HG03575 (cell line): ENCODE measurements around the gene ZNF554.
"Not testable (repeated sequence)": the region's sequence is repeated elsewhere in the genome, so short reads cannot be mapped to it uniquely, and the experiment has no call there.

Experiments used
- ATAC-seq: cut with Tn5 transposase; IDR thresholded peaks from one replicate; pipeline ENCODE4 v1.9.1; 2021; ENCODE audit not compliant: unreplicated experiment, insufficient number of reproducible peaks, low FRiP score; ENCODE audit errors: extremely low read depth

The ZNF554 gene

GRCh38 chr19:2853015-2853606 is 33.4 kb downstream of the ZNF554 start:
- no peak for ATAC-seq

- ATAC-seq: no peak
Observed at GRCh38 chr19:2854849-2855248, 35.2 kb downstream of the ZNF554 start.

GRCh38 chr19:2856457-2857050 is 36.9 kb downstream of the ZNF554 start:
- ATAC-seq: no peak

GRCh38 chr19:2858864-2859263 is 39.2 kb downstream of the ZNF554 start:
- ATAC-seq: no peak

- no peak for ATAC-seq
Observed at GRCh38 chr19:2863816-2864215, 44.1 kb downstream of the ZNF554 start.

- ATAC-seq: no peak
Observed at GRCh38 chr19:2865334-2866100, 45.8 kb downstream of the ZNF554 start.

- no peak for ATAC-seq
Observed at GRCh38 chr19:2866495-2867024, 46.9 kb downstream of the ZNF554 start.

- ATAC-seq: no peak
Observed at GRCh38 chr19:2867025-2867991, 47.6 kb downstream of the ZNF554 start, which contains the start of gene ZNF556. Gene ZNF556 (plus strand): TSS chr19:2867335. CDS start chr19:2867422, 87 bp downstream.

GRCh38 chr19:2869618-2870017 is 50.0 kb downstream of the ZNF554 start:
- ATAC-seq: no peak

GRCh38 chr19:2872175-2872574 is 52.5 kb downstream of the ZNF554 start:
- not testable (repeated sequence) for ATAC-seq

GRCh38 chr19:2877398-2878331 is 58.0 kb downstream of the ZNF554 start:
- ATAC-seq: no peak

- ATAC-seq: no peak
Observed at GRCh38 chr19:2883686-2884439, 64.2 kb downstream of the ZNF554 start.

- no peak for ATAC-seq
Observed at GRCh38 chr19:2885736-2886135, 66.1 kb downstream of the ZNF554 start.
